ENCODE results near the gene TEX2.

Gene TEX2

DNA sequence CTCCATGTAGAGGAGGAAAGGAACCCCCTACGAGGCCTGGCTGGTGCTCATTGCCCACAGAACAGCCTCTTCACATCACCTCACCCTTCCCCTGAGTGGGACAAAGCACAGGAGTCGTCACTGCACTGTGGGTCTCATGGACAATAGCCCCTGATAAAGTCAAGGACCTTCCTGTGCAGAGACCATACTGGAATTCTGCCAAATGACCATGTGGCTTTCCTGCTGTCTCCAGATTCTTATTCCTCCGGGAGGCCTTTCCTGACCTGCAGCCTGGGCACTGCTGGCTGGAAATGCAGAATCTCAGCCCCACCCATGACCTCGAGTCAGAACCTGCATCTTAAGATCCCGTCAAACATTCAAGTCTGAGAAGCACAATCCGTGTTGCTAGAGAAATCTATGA lies 72.6 kb downstream of the TEX2 start:
- TF ChIP-seq, protein P1, sequence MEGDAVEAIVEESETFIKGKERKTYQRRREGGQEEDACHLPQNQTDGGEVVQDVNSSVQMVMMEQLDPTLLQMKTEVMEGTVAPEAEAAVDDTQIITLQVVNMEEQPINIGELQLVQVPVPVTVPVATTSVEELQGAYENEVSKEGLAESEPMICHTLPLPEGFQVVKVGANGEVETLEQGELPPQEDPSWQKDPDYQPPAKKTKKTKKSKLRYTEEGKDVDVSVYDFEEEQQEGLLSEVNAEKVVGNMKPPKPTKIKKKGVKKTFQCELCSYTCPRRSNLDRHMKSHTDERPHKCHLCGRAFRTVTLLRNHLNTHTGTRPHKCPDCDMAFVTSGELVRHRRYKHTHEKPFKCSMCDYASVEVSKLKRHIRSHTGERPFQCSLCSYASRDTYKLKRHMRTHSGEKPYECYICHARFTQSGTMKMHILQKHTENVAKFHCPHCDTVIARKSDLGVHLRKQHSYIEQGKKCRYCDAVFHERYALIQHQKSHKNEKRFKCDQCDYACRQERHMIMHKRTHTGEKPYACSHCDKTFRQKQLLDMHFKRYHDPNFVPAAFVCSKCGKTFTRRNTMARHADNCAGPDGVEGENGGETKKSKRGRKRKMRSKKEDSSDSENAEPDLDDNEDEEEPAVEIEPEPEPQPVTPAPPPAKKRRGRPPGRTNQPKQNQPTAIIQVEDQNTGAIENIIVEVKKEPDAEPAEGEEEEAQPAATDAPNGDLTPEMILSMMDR (IDR thresholded peaks at IDR 0.05; ENCODE audit: insufficient read depth, low read length) = no peak
- TF ChIP-seq GABPA (IDR thresholded peaks at IDR 0.05; ENCODE audit: low read depth) (no peak), POLR2AphosphoS5 (IDR thresholded peaks at IDR 0.05; ENCODE audit: low read depth) (no peak), SPI1 (IDR thresholded peaks at IDR 0.05; ENCODE audit: borderline replicate concordance, low read depth) (no peak)
- TF ChIP-seq, protein P2, sequence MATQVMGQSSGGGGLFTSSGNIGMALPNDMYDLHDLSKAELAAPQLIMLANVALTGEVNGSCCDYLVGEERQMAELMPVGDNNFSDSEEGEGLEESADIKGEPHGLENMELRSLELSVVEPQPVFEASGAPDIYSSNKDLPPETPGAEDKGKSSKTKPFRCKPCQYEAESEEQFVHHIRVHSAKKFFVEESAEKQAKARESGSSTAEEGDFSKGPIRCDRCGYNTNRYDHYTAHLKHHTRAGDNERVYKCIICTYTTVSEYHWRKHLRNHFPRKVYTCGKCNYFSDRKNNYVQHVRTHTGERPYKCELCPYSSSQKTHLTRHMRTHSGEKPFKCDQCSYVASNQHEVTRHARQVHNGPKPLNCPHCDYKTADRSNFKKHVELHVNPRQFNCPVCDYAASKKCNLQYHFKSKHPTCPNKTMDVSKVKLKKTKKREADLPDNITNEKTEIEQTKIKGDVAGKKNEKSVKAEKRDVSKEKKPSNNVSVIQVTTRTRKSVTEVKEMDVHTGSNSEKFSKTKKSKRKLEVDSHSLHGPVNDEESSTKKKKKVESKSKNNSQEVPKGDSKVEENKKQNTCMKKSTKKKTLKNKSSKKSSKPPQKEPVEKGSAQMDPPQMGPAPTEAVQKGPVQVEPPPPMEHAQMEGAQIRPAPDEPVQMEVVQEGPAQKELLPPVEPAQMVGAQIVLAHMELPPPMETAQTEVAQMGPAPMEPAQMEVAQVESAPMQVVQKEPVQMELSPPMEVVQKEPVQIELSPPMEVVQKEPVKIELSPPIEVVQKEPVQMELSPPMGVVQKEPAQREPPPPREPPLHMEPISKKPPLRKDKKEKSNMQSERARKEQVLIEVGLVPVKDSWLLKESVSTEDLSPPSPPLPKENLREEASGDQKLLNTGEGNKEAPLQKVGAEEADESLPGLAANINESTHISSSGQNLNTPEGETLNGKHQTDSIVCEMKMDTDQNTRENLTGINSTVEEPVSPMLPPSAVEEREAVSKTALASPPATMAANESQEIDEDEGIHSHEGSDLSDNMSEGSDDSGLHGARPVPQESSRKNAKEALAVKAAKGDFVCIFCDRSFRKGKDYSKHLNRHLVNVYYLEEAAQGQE (IDR thresholded peaks at IDR 0.05; ENCODE audit: insufficient replicate concordance, low read depth) = no peak
- H3K27ac ChIP-seq (replicated peaks) = no peak overlapping the region
- no peak overlapping the region for H3K4me3 ChIP-seq (replicated peaks; ENCODE audit: insufficient read depth, low read length)
- no peak for DNase-seq (ENCODE audit: low read depth in 1 of 2, low spot score in 1 of 2)
- H3K27me3 ChIP-seq (ENCODE audit: insufficient read depth, poor library complexity, severe bottlenecking) = no peaks in the 10 kb centered on the region

DNA sequence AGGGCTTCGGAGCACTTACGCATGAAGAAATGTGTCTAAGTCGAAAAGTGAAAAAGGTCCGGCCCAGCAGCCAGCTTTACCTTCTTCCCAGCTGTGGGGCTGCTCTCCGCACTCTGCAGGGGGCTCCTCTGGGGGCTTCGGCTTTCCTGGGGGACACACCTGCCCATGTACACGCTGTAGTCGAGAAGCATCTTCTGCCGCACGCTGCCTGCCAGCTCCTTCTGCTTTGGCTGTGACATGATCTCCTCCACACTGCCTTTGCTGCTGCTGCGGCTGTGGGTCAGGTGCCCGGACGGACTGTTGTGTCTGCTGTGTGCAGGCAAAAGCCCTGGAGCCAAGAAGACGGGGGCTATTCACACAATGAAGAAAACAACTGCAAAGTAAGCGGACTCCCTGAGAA lies 75.0 kb downstream of the TEX2 start:
- no peak for DNase-seq (ENCODE audit: low read depth in 1 of 2, low spot score in 1 of 2)
- no peak overlapping the region for H3K4me3 ChIP-seq (replicated peaks; ENCODE audit: insufficient read depth, low read length)
- TF ChIP-seq POLR2AphosphoS5 (IDR thresholded peaks at IDR 0.05; ENCODE audit: low read depth) = no peak
- TF ChIP-seq, protein P1 (IDR thresholded peaks at IDR 0.05; ENCODE audit: insufficient read depth, low read length) = no peak
- TF ChIP-seq, protein P2 (IDR thresholded peaks at IDR 0.05; ENCODE audit: insufficient replicate concordance, low read depth) = no peak
- TF ChIP-seq GABPA (IDR thresholded peaks at IDR 0.05; ENCODE audit: low read depth) = no peak
- TF ChIP-seq SPI1 (IDR thresholded peaks at IDR 0.05; ENCODE audit: borderline replicate concordance, low read depth) = no peak
- no peaks in the 10 kb centered on the region for H3K27me3 ChIP-seq (ENCODE audit: insufficient read depth, poor library complexity, severe bottlenecking)
- no peak overlapping the region for H3K27ac ChIP-seq (replicated peaks)

DNA sequence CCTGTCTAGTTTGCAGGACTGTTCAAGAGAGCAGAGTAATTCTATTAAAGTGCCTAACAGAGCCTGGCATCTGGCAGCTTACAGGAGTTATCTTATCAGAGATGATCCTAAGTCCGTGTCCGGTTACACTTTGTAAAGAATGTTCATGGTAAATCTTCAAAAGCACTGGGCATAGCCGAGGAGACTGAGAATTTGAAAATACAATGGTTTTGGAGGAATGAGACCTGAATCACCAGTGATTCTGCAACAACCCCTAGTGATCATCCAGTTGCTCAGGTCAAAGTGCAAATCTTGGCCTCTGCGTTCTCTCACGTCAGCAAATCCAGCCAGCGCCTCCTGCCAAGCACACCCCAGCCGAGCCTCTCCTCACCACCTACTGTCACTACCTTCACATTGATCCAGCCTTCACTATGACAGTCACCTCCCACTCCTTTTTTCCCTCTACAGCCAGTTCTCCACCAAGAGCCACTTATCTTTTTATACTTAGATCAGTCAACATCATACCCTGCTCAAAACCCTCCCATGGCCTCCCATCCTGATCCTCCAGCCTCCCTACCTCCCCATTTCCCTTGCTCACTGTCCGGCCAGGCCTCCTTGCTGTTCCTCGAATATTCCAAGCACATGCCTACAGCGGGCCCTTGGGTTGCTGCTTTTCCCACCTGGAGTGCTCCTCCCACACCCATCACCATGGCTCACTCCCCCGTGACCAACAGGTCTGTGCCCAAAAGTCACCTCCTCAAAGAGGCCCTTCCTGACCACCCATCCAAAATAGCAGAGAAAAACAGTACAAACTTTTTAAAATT lies 75.8 kb downstream of the TEX2 start:
- no peak for DNase-seq (ENCODE audit: low read depth in 1 of 2, low spot score in 1 of 2)
- TF ChIP-seq POLR2AphosphoS5 (IDR thresholded peaks at IDR 0.05; ENCODE audit: low read depth) (no peak), SPI1 (IDR thresholded peaks at IDR 0.05; ENCODE audit: borderline replicate concordance, low read depth) (no peak), GABPA (IDR thresholded peaks at IDR 0.05; ENCODE audit: low read depth) (no peak)
- TF ChIP-seq, protein P1 (IDR thresholded peaks at IDR 0.05; ENCODE audit: insufficient read depth, low read length) = no peak
- TF ChIP-seq, protein P2 (IDR thresholded peaks at IDR 0.05; ENCODE audit: insufficient replicate concordance, low read depth) = no peak
- Histone ChIP-seq H3K27ac (replicated peaks) (no peak overlapping the region), H3K4me3 (replicated peaks; ENCODE audit: insufficient read depth, low read length) (no peak overlapping the region), H3K27me3 (ENCODE audit: insufficient read depth, poor library complexity, severe bottlenecking) (no peaks in the 10 kb centered on the region)

All from HL-60 (cell line).